HEK293 (cell line): Measurements from ENCODE around the gene MRGPRE.

Experiments
- CTCF ChIA-PET: fragments of 350-600 bp; formaldehyde crosslinking; extraction: SDS; loops from one replicate; lab custom pipeline; 2021; ENCODE audit warnings: antibody characterized with exemption; lab: Yijun Ruan, JAX
- POLR2A ChIA-PET: fragments of 300-600 bp; formaldehyde crosslinking; extraction: SDS; loops from one replicate; lab custom pipeline; 2020; ENCODE audit warnings: antibody characterized with exemption, inconsistent platforms; lab: Yijun Ruan, JAX
- H3K27ac ChIP-seq: fragments of 200-500 bp; sonication (Bioruptor generic); 2 replicates; pipeline ENCODE4 v1.5.1; 2014; ENCODE audit warnings: low read depth, low read length, control low read depth, inconsistent platforms; ENCODE audit errors: extremely low read depth
- H3K36me3 ChIP-seq, 2 experiments: fragments of 200-500 bp in 1 of 2; sonication (Bioruptor generic) in 1 of 2; 1 replicate in 1 of 2; 2 replicates in 1 of 2; pipeline ENCODE4 v1.5.1; 2014 to 2017; ENCODE audit warnings: inconsistent platforms in 2 of 2, low read length in 2 of 2; ENCODE audit not compliant: control insufficient read depth in 2 of 2, insufficient read depth in 1 of 2
- H3K4me1 ChIP-seq: fragments of 200-500 bp; sonication (Bioruptor generic); 2 replicates; pipeline ENCODE4 v1.5.1; 2014; ENCODE audit warnings: mild to moderate bottlenecking, low read length, inconsistent platforms; ENCODE audit not compliant: control insufficient read depth, insufficient read depth
- H3K4me3 ChIP-seq: 2 replicates; pipeline ENCODE4 v1.5.1; 2011; ENCODE audit warnings: low read depth, mild to moderate bottlenecking, control low read depth, low read length, moderate library complexity
- H3K9me3 ChIP-seq: fragments of 200-500 bp; sonication (Bioruptor generic); 2 replicates; pipeline ENCODE4 v1.5.1; 2014; ENCODE audit warnings: low read depth, low read length, inconsistent platforms; ENCODE audit not compliant: control insufficient read depth, insufficient read depth
- KLF7 ChIP-seq: fragments of 450-650 bp; formaldehyde crosslinking; IDR thresholded peaks from 2 replicates; pipeline ENCODE4 v1.5.1; 2016; ENCODE audit warnings: missing biosample characterization, missing genetic modification characterization, borderline replicate concordance
- OSR2 ChIP-seq: fragments of 450-650 bp; formaldehyde crosslinking; IDR thresholded peaks from 2 replicates; pipeline ENCODE4 v1.5.1; 2016; ENCODE audit warnings: missing biosample characterization, missing genetic modification characterization
- OVOL3 ChIP-seq: fragments of 450-650 bp; formaldehyde crosslinking; IDR thresholded peaks from 2 replicates; pipeline ENCODE4 v1.5.1; 2016; ENCODE audit warnings: missing biosample characterization, missing genetic modification characterization
- SCRT2 ChIP-seq: fragments of 450-650 bp; formaldehyde crosslinking; IDR thresholded peaks from 2 replicates; pipeline ENCODE4 v1.5.1; 2016; ENCODE audit warnings: missing biosample characterization, missing genetic modification characterization
- TCF7L2 ChIP-seq: IDR thresholded peaks from 2 replicates; pipeline ENCODE4 v1.6.1; 2011; ENCODE audit warnings: low read depth, mild to moderate bottlenecking, inconsistent platforms, low read length, moderate library complexity, borderline replicate concordance
- ZBTB48 ChIP-seq: fragments of 450-650 bp; formaldehyde crosslinking; IDR thresholded peaks from 2 replicates; pipeline ENCODE4 v1.5.1; 2016; ENCODE audit warnings: missing biosample characterization, missing genetic modification characterization
- ZFP37 ChIP-seq: fragments of 450-650 bp; formaldehyde crosslinking; IDR thresholded peaks from 2 replicates; pipeline ENCODE4 v1.5.1; 2016; ENCODE audit warnings: missing biosample characterization, missing genetic modification characterization
- ZNF114 ChIP-seq: fragments of 450-650 bp; formaldehyde crosslinking; IDR thresholded peaks from 2 replicates; pipeline ENCODE4 v1.5.0; 2017; ENCODE audit warnings: missing biosample characterization, missing genetic modification characterization
- ZNF155 ChIP-seq: fragments of 450-650 bp; formaldehyde crosslinking; IDR thresholded peaks from 2 replicates; pipeline ENCODE4 v1.5.1; 2016; ENCODE audit warnings: missing biosample characterization, missing genetic modification characterization
- ZNF223 ChIP-seq: fragments of 450-650 bp; formaldehyde crosslinking; IDR thresholded peaks from 2 replicates; pipeline ENCODE4 v1.5.1; 2016; ENCODE audit warnings: missing biosample characterization, missing genetic modification characterization
- ZNF239 ChIP-seq: fragments of 450-650 bp; formaldehyde crosslinking; IDR thresholded peaks from 2 replicates; pipeline ENCODE4 v1.5.1; 2016; ENCODE audit warnings: missing biosample characterization, missing genetic modification characterization
- ZNF416 ChIP-seq: fragments of 450-650 bp; formaldehyde crosslinking; IDR thresholded peaks from 2 replicates; pipeline ENCODE4 v1.5.1; 2016; ENCODE audit warnings: missing biosample characterization, missing genetic modification characterization
- ZNF544 ChIP-seq: fragments of 450-650 bp; formaldehyde crosslinking; IDR thresholded peaks from 2 replicates; pipeline ENCODE4 v1.5.0; 2017; ENCODE audit warnings: missing biosample characterization, missing genetic modification characterization
- ZNF610 ChIP-seq: fragments of 450-650 bp; formaldehyde crosslinking; IDR thresholded peaks from 2 replicates; pipeline ENCODE4 v1.5.1; 2016; ENCODE audit warnings: missing biosample characterization, missing genetic modification characterization, borderline replicate concordance
- ZNF664 ChIP-seq: fragments of 450-650 bp; formaldehyde crosslinking; IDR thresholded peaks from 2 replicates; pipeline ENCODE4 v1.5.1; 2016; ENCODE audit warnings: missing biosample characterization, missing genetic modification characterization
- ZNF768 ChIP-seq: fragments of 450-650 bp; formaldehyde crosslinking; IDR thresholded peaks from 2 replicates; pipeline ENCODE4 v1.5.1; 2018; ENCODE audit warnings: missing biosample characterization, mild to moderate bottlenecking, missing genetic modification characterization
- ZNF843 ChIP-seq: fragments of 450-650 bp; formaldehyde crosslinking; IDR thresholded peaks from 2 replicates; pipeline ENCODE4 v1.5.1; 2016; ENCODE audit warnings: missing biosample characterization, missing genetic modification characterization
- TF ChIP-seq, protein P1 (sequence below): fragments of 450-650 bp; formaldehyde crosslinking; IDR thresholded peaks from 2 replicates; pipeline ENCODE4 v1.5.1; 2017; ENCODE audit warnings: missing biosample characterization, missing genetic modification characterization
- TF ChIP-seq, protein P2 (sequence below): fragments of 450-650 bp; formaldehyde crosslinking; IDR thresholded peaks from 2 replicates; pipeline ENCODE4 v1.5.1; 2017; ENCODE audit warnings: missing biosample characterization, mild to moderate bottlenecking, missing genetic modification characterization, moderate library complexity
- TF ChIP-seq, protein P3 (sequence below): fragments of 450-650 bp; formaldehyde crosslinking; IDR thresholded peaks from 2 replicates; pipeline ENCODE4 v1.5.1; 2016; ENCODE audit warnings: missing biosample characterization, missing genetic modification characterization
- TF ChIP-seq, protein P4 (sequence below): fragments of 450-650 bp; formaldehyde crosslinking; IDR thresholded peaks from 2 replicates; pipeline ENCODE4 v1.5.1; 2016; ENCODE audit warnings: missing biosample characterization, missing genetic modification characterization
- TF ChIP-seq, protein P5 (sequence below): fragments of 450-650 bp; formaldehyde crosslinking; IDR thresholded peaks from 2 replicates; pipeline ENCODE4 v1.5.1; 2016; ENCODE audit warnings: missing biosample characterization, missing genetic modification characterization
- TF ChIP-seq, protein P6 (sequence below): fragments of 450-650 bp; formaldehyde crosslinking; IDR thresholded peaks from 2 replicates; pipeline ENCODE4 v1.5.1; 2016; ENCODE audit warnings: missing biosample characterization, missing genetic modification characterization, borderline replicate concordance

MRGPRE gene

DNA sequence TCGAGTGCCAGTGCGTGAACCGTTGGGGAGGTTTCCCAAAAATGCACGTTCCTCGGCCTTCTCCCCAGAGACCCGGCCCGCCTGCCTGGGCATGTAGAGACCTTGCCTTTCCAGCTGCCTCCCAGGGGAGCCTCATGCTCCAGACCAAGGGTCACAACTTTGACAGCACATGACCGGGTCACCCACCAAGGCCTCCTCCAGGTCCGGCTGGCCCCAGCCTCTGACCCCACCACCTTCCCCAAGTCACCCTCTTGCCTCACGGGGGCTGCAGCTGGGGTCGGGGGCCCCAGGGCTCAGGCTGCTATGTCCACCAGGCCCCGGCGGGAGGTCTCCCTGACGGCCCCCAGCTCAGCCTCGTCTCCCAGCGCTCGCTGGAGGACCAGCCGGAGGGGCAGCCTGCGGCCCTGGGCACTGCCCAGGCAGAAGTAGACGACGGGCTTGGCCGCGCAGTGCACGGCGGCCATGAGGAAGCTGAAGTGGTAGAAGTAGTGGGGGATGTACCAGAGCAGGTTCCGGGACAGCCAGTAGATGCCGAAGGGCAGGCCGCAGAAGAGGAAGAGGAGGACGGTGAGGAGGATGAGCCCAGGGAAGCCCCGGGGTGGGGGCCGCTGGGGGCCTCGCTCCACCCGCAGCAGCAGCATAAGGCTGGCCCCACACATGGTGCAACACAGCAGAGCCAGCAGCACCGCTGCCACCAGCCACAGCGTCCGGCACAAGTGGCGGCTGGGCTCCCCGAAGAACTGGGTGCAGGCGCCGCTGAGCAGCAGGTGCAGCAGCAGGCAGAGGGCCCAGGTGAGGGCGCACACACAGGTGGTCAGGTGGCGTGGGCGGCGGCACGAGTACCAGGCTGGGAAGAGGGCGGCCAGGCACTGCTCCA lies 4.4 kb downstream of the MRGPRE start (continued):
- TF ChIP-seq, protein P1, sequence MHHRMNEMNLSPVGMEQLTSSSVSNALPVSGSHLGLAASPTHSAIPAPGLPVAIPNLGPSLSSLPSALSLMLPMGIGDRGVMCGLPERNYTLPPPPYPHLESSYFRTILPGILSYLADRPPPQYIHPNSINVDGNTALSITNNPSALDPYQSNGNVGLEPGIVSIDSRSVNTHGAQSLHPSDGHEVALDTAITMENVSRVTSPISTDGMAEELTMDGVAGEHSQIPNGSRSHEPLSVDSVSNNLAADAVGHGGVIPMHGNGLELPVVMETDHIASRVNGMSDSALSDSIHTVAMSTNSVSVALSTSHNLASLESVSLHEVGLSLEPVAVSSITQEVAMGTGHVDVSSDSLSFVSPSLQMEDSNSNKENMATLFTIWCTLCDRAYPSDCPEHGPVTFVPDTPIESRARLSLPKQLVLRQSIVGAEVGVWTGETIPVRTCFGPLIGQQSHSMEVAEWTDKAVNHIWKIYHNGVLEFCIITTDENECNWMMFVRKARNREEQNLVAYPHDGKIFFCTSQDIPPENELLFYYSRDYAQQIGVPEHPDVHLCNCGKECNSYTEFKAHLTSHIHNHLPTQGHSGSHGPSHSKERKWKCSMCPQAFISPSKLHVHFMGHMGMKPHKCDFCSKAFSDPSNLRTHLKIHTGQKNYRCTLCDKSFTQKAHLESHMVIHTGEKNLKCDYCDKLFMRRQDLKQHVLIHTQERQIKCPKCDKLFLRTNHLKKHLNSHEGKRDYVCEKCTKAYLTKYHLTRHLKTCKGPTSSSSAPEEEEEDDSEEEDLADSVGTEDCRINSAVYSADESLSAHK: no peak
- no peak for TF ChIP-seq ZNF114 (tag by site-specific recombination)
- no peak for TF ChIP-seq ZNF155
- no peak for TF ChIP-seq TCF7L2
- no peak for TF ChIP-seq ZNF416 (tag by site-specific recombination)
- TF ChIP-seq, all 188 proteins: peak for 0

DNA sequence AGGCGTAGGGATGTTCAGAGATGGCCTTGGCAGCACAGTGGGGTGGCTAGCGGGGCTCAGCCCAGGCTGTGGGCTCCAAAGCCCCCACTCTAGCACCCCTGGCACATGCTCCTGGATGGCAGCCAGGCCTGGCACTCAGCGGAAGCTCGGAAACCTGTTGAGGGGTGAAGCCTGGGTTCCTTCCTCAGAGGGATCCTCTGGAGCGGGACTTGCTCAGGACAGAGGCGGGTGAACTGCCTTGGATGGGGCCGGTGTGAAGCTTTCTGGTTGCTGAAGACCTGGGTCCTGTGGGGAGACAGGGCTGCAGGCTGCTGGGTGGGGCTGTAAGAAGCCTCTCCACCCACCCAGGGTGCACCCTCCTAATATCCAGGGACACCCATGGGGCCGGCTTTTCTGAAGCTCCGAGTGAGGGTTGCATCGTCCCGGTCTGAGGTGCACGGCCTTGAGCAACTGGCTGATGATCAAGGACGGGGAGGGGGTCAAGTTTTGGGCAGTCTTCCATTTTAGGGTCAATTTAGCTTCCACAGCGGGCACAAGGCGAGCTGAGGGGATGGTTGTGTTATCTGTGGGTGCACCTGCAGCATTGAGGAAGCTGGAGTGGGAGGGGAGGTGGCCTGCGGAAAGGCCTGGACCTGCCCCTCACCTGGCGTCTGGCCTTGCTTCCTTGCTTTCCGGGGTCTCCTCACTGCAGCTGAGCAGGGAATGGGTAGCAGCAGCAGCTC lies 5.2 kb downstream of the MRGPRE start:
- no peaks in the 10 kb centered on the region for H3K4me1 ChIP-seq
- TF ChIP-seq ZNF768 (tag by site-specific recombination): no peak
- no peak for TF ChIP-seq ZNF610 (tag by site-specific recombination)
- TF ChIP-seq, protein P2, sequence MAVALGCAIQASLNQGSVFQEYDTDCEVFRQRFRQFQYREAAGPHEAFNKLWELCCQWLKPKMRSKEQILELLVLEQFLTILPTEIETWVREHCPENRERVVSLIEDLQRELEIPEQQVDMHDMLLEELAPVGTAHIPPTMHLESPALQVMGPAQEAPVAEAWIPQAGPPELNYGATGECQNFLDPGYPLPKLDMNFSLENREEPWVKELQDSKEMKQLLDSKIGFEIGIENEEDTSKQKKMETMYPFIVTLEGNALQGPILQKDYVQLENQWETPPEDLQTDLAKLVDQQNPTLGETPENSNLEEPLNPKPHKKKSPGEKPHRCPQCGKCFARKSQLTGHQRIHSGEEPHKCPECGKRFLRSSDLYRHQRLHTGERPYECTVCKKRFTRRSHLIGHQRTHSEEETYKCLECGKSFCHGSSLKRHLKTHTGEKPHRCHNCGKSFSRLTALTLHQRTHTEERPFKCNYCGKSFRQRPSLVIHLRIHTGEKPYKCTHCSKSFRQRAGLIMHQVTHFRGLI (tag by site-specific recombination): no peak
- TF ChIP-seq ZNF239 (tag by site-specific recombination): no peak
- no peak for TF ChIP-seq KLF7 (tag by site-specific recombination)
- TF ChIP-seq SCRT2: no peak
- TF ChIP-seq OSR2: no peak
- TF ChIP-seq ZBTB48 (tag by site-specific recombination): no peak
- TF ChIP-seq, protein P3, sequence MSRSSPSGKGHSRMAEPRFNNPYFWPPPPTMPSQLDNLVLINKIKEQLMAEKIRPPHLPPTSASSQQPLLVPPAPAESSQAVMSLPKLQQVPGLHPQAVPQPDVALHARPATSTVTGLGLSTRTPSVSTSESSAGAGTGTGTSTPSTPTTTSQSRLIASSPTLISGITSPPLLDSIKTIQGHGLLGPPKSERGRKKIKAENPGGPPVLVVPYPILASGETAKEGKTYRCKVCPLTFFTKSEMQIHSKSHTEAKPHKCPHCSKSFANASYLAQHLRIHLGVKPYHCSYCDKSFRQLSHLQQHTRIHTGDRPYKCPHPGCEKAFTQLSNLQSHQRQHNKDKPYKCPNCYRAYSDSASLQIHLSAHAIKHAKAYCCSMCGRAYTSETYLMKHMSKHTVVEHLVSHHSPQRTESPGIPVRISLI (tag by site-specific recombination): no peak
- no peak for TF ChIP-seq ZNF843
- TF ChIP-seq ZNF544 (tag by site-specific recombination): no peak
- TF ChIP-seq ZNF223 (tag by site-specific recombination): no peak
- TF ChIP-seq, protein P4, sequence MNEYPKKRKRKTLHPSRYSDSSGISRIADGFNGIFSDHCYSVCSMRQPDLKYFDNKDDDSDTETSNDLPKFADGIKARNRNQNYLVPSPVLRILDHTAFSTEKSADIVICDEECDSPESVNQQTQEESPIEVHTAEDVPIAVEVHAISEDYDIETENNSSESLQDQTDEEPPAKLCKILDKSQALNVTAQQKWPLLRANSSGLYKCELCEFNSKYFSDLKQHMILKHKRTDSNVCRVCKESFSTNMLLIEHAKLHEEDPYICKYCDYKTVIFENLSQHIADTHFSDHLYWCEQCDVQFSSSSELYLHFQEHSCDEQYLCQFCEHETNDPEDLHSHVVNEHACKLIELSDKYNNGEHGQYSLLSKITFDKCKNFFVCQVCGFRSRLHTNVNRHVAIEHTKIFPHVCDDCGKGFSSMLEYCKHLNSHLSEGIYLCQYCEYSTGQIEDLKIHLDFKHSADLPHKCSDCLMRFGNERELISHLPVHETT (tag by site-specific recombination): no peak
- TF ChIP-seq, protein P5, sequence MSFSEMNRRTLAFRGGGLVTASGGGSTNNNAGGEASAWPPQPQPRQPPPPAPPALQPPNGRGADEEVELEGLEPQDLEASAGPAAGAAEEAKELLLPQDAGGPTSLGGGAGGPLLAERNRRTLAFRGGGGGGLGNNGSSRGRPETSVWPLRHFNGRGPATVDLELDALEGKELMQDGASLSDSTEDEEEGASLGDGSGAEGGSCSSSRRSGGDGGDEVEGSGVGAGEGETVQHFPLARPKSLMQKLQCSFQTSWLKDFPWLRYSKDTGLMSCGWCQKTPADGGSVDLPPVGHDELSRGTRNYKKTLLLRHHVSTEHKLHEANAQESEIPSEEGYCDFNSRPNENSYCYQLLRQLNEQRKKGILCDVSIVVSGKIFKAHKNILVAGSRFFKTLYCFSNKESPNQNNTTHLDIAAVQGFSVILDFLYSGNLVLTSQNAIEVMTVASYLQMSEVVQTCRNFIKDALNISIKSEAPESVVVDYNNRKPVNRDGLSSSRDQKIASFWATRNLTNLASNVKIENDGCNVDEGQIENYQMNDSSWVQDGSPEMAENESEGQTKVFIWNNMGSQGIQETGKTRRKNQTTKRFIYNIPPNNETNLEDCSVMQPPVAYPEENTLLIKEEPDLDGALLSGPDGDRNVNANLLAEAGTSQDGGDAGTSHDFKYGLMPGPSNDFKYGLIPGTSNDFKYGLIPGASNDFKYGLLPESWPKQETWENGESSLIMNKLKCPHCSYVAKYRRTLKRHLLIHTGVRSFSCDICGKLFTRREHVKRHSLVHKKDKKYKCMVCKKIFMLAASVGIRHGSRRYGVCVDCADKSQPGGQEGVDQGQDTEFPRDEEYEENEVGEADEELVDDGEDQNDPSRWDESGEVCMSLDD (tag by site-specific recombination): no peak
- no peak for TF ChIP-seq ZFP37
- TF ChIP-seq, protein P6, sequence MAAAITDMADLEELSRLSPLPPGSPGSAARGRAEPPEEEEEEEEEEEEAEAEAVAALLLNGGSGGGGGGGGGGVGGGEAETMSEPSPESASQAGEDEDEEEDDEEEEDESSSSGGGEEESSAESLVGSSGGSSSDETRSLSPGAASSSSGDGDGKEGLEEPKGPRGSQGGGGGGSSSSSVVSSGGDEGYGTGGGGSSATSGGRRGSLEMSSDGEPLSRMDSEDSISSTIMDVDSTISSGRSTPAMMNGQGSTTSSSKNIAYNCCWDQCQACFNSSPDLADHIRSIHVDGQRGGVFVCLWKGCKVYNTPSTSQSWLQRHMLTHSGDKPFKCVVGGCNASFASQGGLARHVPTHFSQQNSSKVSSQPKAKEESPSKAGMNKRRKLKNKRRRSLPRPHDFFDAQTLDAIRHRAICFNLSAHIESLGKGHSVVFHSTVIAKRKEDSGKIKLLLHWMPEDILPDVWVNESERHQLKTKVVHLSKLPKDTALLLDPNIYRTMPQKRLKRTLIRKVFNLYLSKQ (tag by site-specific recombination): no peak
- TF ChIP-seq ZNF664: no peak
- TF ChIP-seq OVOL3 (tag by site-specific recombination): no peak

More for the DNA sequence above, 5.2 kb downstream of the MRGPRE start:
- Histone ChIP-seq H3K4me3 (no peak overlapping the region), H3K36me3 (no peaks in the 10 kb centered on the region), H3K9me3 (no peaks in the 10 kb centered on the region), H3K27ac (no peak overlapping the region)
- ChIA-PET CTCF (no interaction called here), POLR2A (no interaction called here)
